Spinal cord (tissue), 10 donors: ENCODE results near the gene DOCK10. TPM values are rescaled to one million over a fixed set of nuclear protein-coding genes. Genes with fewer than 3 reads are reported as not detected.

Source experiments
- DNase-seq, 6 donors: peaks; one replicate each; pipeline versions ENCODE4 v3.0.0 to v3.0.0-alpha.2; 2013 to 2015; ENCODE audit warnings: low spot score in 6 of 6, low read depth in 4 of 6
- H3K27ac ChIP-seq: one replicate; pipeline ENCODE4 v1.5.1; 2013; ENCODE audit warnings: low read depth, low read length, control low read depth
- H3K27me3 ChIP-seq: one replicate; pipeline ENCODE4 v1.6.1; 2013; ENCODE audit warnings: low read length; ENCODE audit not compliant: control insufficient read depth, insufficient read depth
- H3K36me3 ChIP-seq: one replicate; pipeline ENCODE4 v1.6.1; 2013; ENCODE audit warnings: low read length; ENCODE audit not compliant: control insufficient read depth, insufficient read depth
- H3K4me1 ChIP-seq: one replicate; pipeline ENCODE4 v1.6.1; 2013; ENCODE audit warnings: low read length; ENCODE audit not compliant: control insufficient read depth, insufficient read depth
- H3K4me3 ChIP-seq: one replicate; pipeline ENCODE4 v1.5.1; 2013; ENCODE audit warnings: low read depth, low read length, control low read depth
- H3K9me3 ChIP-seq: one replicate; pipeline ENCODE4 v1.6.1; 2013; ENCODE audit warnings: low read length; ENCODE audit not compliant: control insufficient read depth, insufficient read depth
- WGBS: methylation state at CpG from one replicate; pipeline ENCODE4 v1.1.5; 2013; ENCODE audit warnings: missing lambda C conversion rate; ENCODE audit not compliant: insufficient coverage; 5-methylcytosine and 5-hydroxymethylcytosine counted together
- polyA plus RNA-seq, 2 donors: library from polyadenylated mRNA; unstranded; fragments of 120-200 nt; gene quantifications; one replicate each; pipeline ENCODE4 v1.2.1, GENCODE V29; 2013; ENCODE audit not compliant: insufficient read length in 2 of 2
- total RNA-seq, 2 donors: library from RNA; depleted of rRNA in 1 of 2; stranded (reverse); fragments of 120-200 nt in 1 of 2; fragments of >200 nt in 1 of 2; gene quantifications; one replicate each; pipeline versions ENCODE4 v1.2.3 to v1.2.4, GENCODE V29; 2013 to 2014
- donor health status: healthy.

Gene DOCK10
- total and polyA plus RNA-seq, 4 donors: 44.4 to 87.9 (median 61.0) TPM

- DNase-seq: peak in 1 of 6 donors; percentile 54
- H3K4me1 ChIP-seq: no peaks in the 10 kb centered on the region
- WGBS: no CpG with 5 or more reads among the region's 3 CpGs
- no peak overlapping the region for H3K27ac ChIP-seq
- no peaks in the 10 kb centered on the region for H3K27me3 ChIP-seq
- peaks cover 7% of the 10 kb centered on the region for H3K36me3 ChIP-seq
- no peak overlapping the region for H3K4me3 ChIP-seq
- H3K9me3 ChIP-seq: no peaks in the 10 kb centered on the region
These were observed 172.6 kb downstream of the DOCK10 start for GRCh38 chr2:224869601-224870233.

DNA sequence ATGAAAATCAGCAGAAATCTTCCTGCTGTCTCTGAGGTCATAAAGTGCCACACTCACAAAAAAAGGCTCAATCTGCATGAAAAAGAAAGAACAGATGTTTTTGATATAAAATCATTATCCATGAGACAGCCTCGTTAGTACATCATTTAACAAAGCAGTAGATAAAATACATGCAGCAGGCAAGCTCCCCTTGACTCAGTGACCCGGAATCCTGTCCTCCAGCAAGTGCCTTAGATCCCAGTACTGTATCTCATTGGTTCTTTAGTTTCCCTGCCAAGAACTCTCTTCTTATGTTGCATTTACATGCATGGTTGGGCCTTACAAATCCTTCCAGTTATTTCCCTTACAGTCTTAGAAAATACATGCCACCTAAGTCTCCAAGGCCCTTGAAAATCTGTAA lies 177.3 kb downstream of the DOCK10 start:
- H3K27me3 ChIP-seq: no peaks in the 10 kb centered on the region
- no peak overlapping the region for H3K4me3 ChIP-seq
- H3K27ac ChIP-seq: no peak overlapping the region
- H3K9me3 ChIP-seq: no peaks in the 10 kb centered on the region
- peaks cover 10% of the 10 kb centered on the region for H3K36me3 ChIP-seq
- peak in 1 of 6 donors; percentile 32 for DNase-seq
- 64% methylated on average over 1 of the region's 2 CpGs for WGBS
- H3K4me1 ChIP-seq: no peaks in the 10 kb centered on the region

DNA sequence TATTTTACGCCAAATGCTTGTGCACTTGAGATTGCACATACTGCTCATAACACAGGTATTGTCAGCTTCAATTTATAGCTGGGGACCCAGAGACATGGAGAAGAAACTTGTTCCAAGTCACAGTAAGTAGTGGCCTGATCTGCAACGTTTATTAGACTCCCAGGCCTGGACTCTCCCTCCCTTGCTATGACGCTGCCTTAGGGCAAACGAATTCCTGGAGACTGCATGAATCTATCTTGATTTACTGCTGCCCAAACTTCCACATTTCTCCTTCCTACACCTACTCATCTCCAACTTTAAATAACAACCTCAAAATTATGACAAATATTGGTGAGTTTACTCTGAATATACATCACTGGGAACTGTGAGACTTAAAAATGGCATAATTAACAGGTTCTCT lies 181.0 kb downstream of the DOCK10 start:
- peaks cover 7% of the 10 kb centered on the region for H3K36me3 ChIP-seq
- DNase-seq: no peak
- H3K9me3 ChIP-seq: no peaks in the 10 kb centered on the region
- H3K4me3 ChIP-seq: no peak overlapping the region
- H3K27me3 ChIP-seq: no peaks in the 10 kb centered on the region
- 33% methylated on average over 1 of the region's 4 CpGs for WGBS
- H3K4me1 ChIP-seq: no peaks in the 10 kb centered on the region
- no peak overlapping the region for H3K27ac ChIP-seq

- H3K27ac ChIP-seq: no peak overlapping the region
- H3K36me3 ChIP-seq: peaks cover 7% of the 10 kb centered on the region
- no peaks in the 10 kb centered on the region for H3K27me3 ChIP-seq
- no peak overlapping the region for H3K4me3 ChIP-seq
- no peak for DNase-seq
- no peaks in the 10 kb centered on the region for H3K9me3 ChIP-seq
- no peaks in the 10 kb centered on the region for H3K4me1 ChIP-seq
These were observed 181.5 kb downstream of the DOCK10 start for GRCh38 chr2:224860786-224861185.

- Histone ChIP-seq H3K27me3 (no peaks in the 10 kb centered on the region), H3K27ac (no peak overlapping the region), H3K36me3 (peaks cover 7% of the 10 kb centered on the region), H3K4me1 (no peaks in the 10 kb centered on the region), H3K4me3 (no peak overlapping the region), H3K9me3 (no peaks in the 10 kb centered on the region)
- WGBS: 72% methylated on average over 7 of the region's 12 CpGs
- peak in 1 of 6 donors; percentile 65 for DNase-seq
These were observed 190.5 kb downstream of the DOCK10 start for GRCh38 chr2:224851811-224852210.

DNA sequence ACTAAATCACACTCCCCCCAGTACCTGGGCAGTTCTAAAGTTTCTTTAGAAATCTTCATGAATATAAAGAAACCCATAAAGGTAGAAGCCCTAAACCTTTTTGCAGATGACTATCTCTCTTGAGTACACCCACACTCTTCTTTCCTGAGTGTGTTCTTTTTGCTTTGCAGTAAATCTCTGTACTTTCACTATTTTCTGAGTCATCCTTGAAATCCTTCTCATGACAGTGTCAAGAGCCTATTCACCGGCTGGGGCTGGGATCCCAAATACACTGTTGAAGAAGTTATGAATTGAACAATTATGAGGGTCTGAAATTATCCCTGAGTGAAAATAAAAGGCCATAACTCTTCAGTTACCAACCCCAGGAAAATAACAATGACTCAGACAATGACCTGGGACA lies 192.2 kb downstream of the DOCK10 start:
- H3K36me3 ChIP-seq: peaks cover 12% of the 10 kb centered on the region
- H3K4me1 ChIP-seq: no peaks in the 10 kb centered on the region
- DNase-seq: no peak
- no CpG with 5 or more reads among the region's 1 CpG for WGBS
- H3K4me3 ChIP-seq: no peak overlapping the region
- H3K27me3 ChIP-seq: no peaks in the 10 kb centered on the region
- no peaks in the 10 kb centered on the region for H3K9me3 ChIP-seq
- no peak overlapping the region for H3K27ac ChIP-seq

GRCh38 chr2:224849264-224849663 lies 193.0 kb downstream of the DOCK10 start:
- peak in 1 of 6 donors; percentile 9 for DNase-seq
- Histone ChIP-seq H3K9me3 (no peaks in the 10 kb centered on the region), H3K27ac (no peak overlapping the region), H3K36me3 (peaks cover 13% of the 10 kb centered on the region), H3K4me3 (no peak overlapping the region), H3K27me3 (no peaks in the 10 kb centered on the region), H3K4me1 (no peaks in the 10 kb centered on the region)
- no CpG with 5 or more reads among the region's 6 CpGs for WGBS

DNA sequence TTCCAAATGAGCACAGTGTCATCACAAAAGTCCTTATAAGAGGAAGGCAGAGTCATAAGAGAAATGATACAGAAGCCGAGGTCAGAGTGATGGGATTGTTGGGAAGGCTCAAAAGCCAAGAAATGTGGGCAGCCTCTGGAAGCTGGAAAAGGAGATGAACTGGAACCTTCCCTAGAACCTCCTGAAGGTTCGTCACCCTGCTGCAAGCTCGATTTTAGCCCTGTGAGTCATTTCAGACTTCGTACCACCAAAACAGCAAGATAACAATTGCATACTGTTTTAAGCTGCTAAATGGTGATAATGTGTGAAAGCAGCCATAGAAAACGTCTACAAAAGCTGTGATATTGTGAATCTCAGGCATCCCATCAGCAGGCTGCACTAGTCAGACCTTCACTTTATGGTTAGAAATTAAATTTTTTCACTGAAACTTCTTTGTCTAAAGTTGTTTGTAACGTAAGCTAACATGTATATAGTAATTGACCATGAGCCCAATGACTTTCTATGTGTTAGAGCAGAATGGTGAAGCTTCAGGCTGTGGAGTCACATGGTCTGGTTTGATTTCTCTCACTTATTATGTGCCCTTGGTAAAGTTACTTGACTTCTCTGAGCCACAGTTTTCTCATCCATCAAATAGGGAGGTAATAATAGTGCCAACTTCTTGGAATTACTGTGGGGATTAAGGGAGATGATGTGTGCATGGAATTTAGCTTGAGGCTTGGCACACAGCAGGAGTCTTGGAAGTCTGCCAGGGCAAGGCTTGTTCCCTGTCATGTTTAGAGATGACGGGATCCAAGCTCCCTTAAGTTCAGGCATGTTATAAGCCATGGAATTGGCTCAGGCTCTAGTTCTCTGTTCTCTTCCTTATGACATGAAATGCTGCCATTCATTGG lies 194.1 kb downstream of the DOCK10 start:
- no peak overlapping the region for H3K27ac ChIP-seq
- no peak overlapping the region for H3K4me3 ChIP-seq
- WGBS: 92% methylated on average over 1 of the region's 7 CpGs
- H3K36me3 ChIP-seq: peaks cover 19% of the 10 kb centered on the region
- DNase-seq: peak in 2 of 6 donors; percentile 72 to 75
- no peaks in the 10 kb centered on the region for H3K9me3 ChIP-seq
- H3K4me1 ChIP-seq: no peaks in the 10 kb centered on the region
- H3K27me3 ChIP-seq: no peaks in the 10 kb centered on the region

GRCh38 chr2:224847381-224847780 lies 194.9 kb downstream of the DOCK10 start:
- Histone ChIP-seq H3K4me1 (no peaks in the 10 kb centered on the region), H3K9me3 (no peaks in the 10 kb centered on the region), H3K27me3 (no peaks in the 10 kb centered on the region), H3K4me3 (no peak overlapping the region), H3K36me3 (peaks cover 27% of the 10 kb centered on the region), H3K27ac (no peak overlapping the region)
- WGBS: 92% methylated on average over 2 of the region's 2 CpGs
- DNase-seq: no peak

DNA sequence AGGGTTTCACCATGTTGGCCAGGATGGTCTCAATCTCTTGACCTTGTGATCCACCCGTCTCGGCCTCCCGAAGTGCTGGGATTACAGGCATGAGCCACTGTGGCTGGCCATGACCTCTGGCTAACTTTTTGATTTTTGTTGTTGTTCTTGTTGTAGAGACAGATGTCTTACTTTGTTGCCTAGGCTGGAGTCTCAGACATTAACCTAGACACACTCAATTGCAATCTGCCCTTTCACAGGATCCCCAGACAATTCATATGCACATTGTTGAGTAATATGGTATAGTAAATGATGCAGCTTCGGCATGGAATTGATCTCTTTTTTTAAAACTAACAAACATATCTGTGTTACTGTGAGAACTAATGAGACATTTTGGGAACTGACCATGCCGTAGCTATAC lies 195.6 kb downstream of the DOCK10 start:
- Histone ChIP-seq H3K27me3 (no peaks in the 10 kb centered on the region), H3K4me1 (no peaks in the 10 kb centered on the region), H3K9me3 (no peaks in the 10 kb centered on the region), H3K36me3 (peaks cover 28% of the 10 kb centered on the region), H3K27ac (no peak overlapping the region), H3K4me3 (no peak overlapping the region)
- no peak for DNase-seq
- no CpG with 5 or more reads among the region's 5 CpGs for WGBS
